IPS DF 6.9 (cell line): Measurements from ENCODE around the gene CERS6.

ENCODE experiments used
- DNase-seq: peaks from one replicate; pipeline ENCODE4 v3.0.0-alpha.2; 2013; ENCODE audit warnings: low read depth, low spot score
- H3K27ac ChIP-seq: one replicate; pipeline ENCODE4 v1.5.1; 2013; ENCODE audit warnings: low read length, control low read depth
- H3K27me3 ChIP-seq: 2 replicates; pipeline ENCODE4 v1.6.1; 2013; ENCODE audit warnings: mild to moderate bottlenecking, low read length; ENCODE audit not compliant: control insufficient read depth, insufficient read depth
- H3K36me3 ChIP-seq: 2 replicates; pipeline ENCODE4 v1.6.1; 2013; ENCODE audit warnings: low read length; ENCODE audit not compliant: control insufficient read depth, insufficient read depth
- H3K4me1 ChIP-seq: 2 replicates; pipeline ENCODE4 v1.6.1; 2013; ENCODE audit warnings: low read length; ENCODE audit not compliant: control insufficient read depth, insufficient read depth
- H3K4me3 ChIP-seq: 2 replicates; pipeline ENCODE4 v1.5.1; 2013; ENCODE audit warnings: mild to moderate bottlenecking, low read length
- H3K9me3 ChIP-seq: 2 replicates; pipeline ENCODE4 v1.6.1; 2013; ENCODE audit warnings: low read length, inconsistent platforms; ENCODE audit not compliant: control insufficient read depth, insufficient read depth
- WGBS: extraction: QIAGEN DNeasy Blood & Tissue Kit; methylation state at CpG from one replicate; pipeline ENCODE4 v1.1.7; 2013; ENCODE audit warnings: mixed read lengths, missing lambda C conversion rate; ENCODE audit not compliant: insufficient read length, insufficient coverage; 5-methylcytosine and 5-hydroxymethylcytosine counted together

CERS6 gene

GRCh38 chr2:168819829-168820489 is 363.9 kb downstream of the CERS6 start:
- no CpG with 5 or more reads among the region's 6 CpGs for WGBS
- Histone ChIP-seq H3K27ac (no peak overlapping the region), H3K27me3 (no peaks in the 10 kb centered on the region), H3K4me3 (no peak overlapping the region), H3K4me1 (no peaks in the 10 kb centered on the region), H3K36me3 (no peaks in the 10 kb centered on the region), H3K9me3 (no peaks in the 10 kb centered on the region)
- DNase-seq: no peak

- H3K9me3 ChIP-seq: no peaks in the 10 kb centered on the region
- no peak overlapping the region for H3K27ac ChIP-seq
- no peaks in the 10 kb centered on the region for H3K36me3 ChIP-seq
- no peak overlapping the region for H3K4me3 ChIP-seq
- no CpG with 5 or more reads among the region's 8 CpGs for WGBS
- H3K4me1 ChIP-seq: no peaks in the 10 kb centered on the region
- no peak for DNase-seq
- no peaks in the 10 kb centered on the region for H3K27me3 ChIP-seq
Measured at GRCh38 chr2:168821577-168821976, 365.5 kb downstream of the CERS6 start.

DNA sequence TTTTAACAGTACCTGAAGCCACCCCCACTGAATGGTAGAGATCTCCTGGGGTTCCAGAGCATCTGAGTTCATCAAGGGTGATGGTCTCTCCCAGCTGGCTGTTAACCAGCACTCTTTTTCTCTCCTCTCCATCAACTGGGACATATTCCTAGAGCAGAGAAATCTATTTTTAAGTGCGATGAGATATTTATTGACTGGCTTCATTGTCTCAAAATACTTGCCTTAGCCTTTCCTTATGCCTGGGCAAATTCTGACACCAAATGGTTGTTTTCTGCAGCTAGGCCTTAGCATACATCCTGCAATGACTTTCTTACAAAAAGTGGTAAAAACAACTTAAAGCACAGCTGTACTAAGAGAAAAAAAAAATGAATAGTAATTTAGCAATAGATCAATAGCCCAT is 365.9 kb downstream of the CERS6 start:
- no peaks in the 10 kb centered on the region for H3K27me3 ChIP-seq
- H3K36me3 ChIP-seq: no peaks in the 10 kb centered on the region
- H3K4me1 ChIP-seq: no peaks in the 10 kb centered on the region
- no peaks in the 10 kb centered on the region for H3K9me3 ChIP-seq
- no peak overlapping the region for H3K4me3 ChIP-seq
- no CpG with 5 or more reads among the region's 1 CpG for WGBS
- DNase-seq: no peak
- H3K27ac ChIP-seq: no peak overlapping the region
